Osteoblast (primary cell): ENCODE data around the gene EPHA1. TPM values are rescaled to one million over a fixed set of nuclear protein-coding genes. Genes with fewer than 3 reads are reported as not detected.

Source experiments
- DNase-seq: peaks from one replicate; pipeline ENCODE4 v3.0.0; 2011; ENCODE audit warnings: low spot score, mixed read lengths; ENCODE audit not compliant: insufficient read length; ENCODE audit errors: missing footprints
- H2AFZ ChIP-seq: 2 replicates; pipeline ENCODE4 v1.6.0; 2011; ENCODE audit warnings: mild to moderate bottlenecking, low read length
- H3K27ac ChIP-seq: 2 replicates; pipeline ENCODE4 v1.5.1; 2011; ENCODE audit warnings: mild to moderate bottlenecking, low read depth, low read length, moderate library complexity
- H3K27me3 ChIP-seq: 2 replicates; pipeline ENCODE4 v1.6.0; 2012; ENCODE audit warnings: mild to moderate bottlenecking, control low read depth, inconsistent platforms, low read length, moderate library complexity; ENCODE audit not compliant: insufficient read depth
- H3K36me3 ChIP-seq: 2 replicates; pipeline ENCODE4 v1.5.1; 2011; ENCODE audit warnings: mild to moderate bottlenecking, low read length, control low read depth, moderate library complexity; ENCODE audit not compliant: insufficient read depth
- H3K4me1 ChIP-seq: 2 replicates; pipeline ENCODE4 v1.5.1; 2011; ENCODE audit warnings: mild to moderate bottlenecking, low read length, control low read depth, moderate library complexity; ENCODE audit not compliant: insufficient read depth
- H3K4me2 ChIP-seq: 2 replicates; pipeline ENCODE4 v1.6.0; 2011; ENCODE audit warnings: mild to moderate bottlenecking, low read length; ENCODE audit not compliant: insufficient read depth
- H3K4me3 ChIP-seq: fragments of 200-600 bp; sonication (generic); 3 replicates; pipeline ENCODE4 v1.5.1; 2012; ENCODE audit warnings: mild to moderate bottlenecking, low read length, inconsistent platforms; ENCODE audit not compliant: insufficient read depth
- H3K79me2 ChIP-seq: 2 replicates; pipeline ENCODE4 v1.6.0; 2012; ENCODE audit warnings: mild to moderate bottlenecking, low read length, control low read depth, inconsistent platforms; ENCODE audit not compliant: insufficient read depth
- H3K9me3 ChIP-seq: 2 replicates; pipeline ENCODE4 v1.5.1; 2011; ENCODE audit warnings: low read depth, low read length, control low read depth
- H4K20me1 ChIP-seq: 2 replicates; pipeline ENCODE4 v1.6.0; 2012; ENCODE audit warnings: mild to moderate bottlenecking, low read length, control low read depth; ENCODE audit not compliant: insufficient read depth
- total RNA-seq: library from RNA; depleted of rRNA; stranded (reverse); fragments of >200 nt; gene quantifications from 2 replicates; pipeline ENCODE4 v1.2.3, GENCODE V29; 2012
- TF ChIP-seq, protein P1 (sequence below): IDR thresholded peaks from 2 replicates; pipeline ENCODE4 v1.5.1; 2011; ENCODE audit warnings: mild to moderate bottlenecking, low read depth, low read length, moderate library complexity; ENCODE audit errors: extremely low read depth

EPHA1 gene
- total RNA-seq, 1 donor = not detected

DNA sequence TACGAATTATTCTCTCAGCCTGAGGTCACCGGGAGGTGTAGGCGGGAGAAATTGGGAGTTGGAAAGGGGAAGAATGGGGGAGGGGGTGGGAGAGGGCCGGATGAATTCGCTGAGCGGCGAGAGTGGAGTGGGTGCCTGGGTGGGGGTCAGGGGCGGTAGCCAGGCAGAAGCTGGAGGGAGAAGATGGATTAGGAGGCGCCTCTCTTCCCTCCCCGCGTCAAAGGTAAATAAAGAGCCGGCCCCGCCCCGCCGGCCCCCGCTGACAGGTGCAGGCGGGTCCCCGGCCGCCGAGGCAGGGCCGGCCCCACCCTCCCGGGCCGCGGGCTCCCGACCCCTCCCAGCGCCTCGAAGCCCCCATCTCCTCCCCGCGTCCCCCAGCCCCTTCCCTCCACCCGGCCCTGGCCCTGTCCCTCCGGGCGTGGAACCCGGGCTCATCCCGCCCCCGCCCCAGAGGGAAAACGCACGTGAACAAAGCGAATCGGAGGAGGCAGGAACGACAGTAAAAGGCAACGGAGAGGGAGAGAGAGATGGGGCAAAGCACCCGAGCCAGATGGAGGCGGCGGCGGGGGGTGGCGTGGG, 47.0 kb downstream of the EPHA1 start:
- no peaks in the 10 kb centered on the region for H3K4me1 ChIP-seq
- peak; percentile 95 for DNase-seq
- no peak overlapping the region for H2AFZ ChIP-seq
- H3K79me2 ChIP-seq = no peaks in the 10 kb centered on the region
- H3K27me3 ChIP-seq = peaks cover 41% of the 10 kb centered on the region
- H3K4me2 ChIP-seq = peak overlapping the region; percentile 83
- H3K36me3 ChIP-seq = no peaks in the 10 kb centered on the region
- no peaks in the 10 kb centered on the region for H3K9me3 ChIP-seq
- no peaks in the 10 kb centered on the region for H4K20me1 ChIP-seq
- no peak overlapping the region for H3K27ac ChIP-seq
- peak overlapping the region; percentile 72 for H3K4me3 ChIP-seq
- TF ChIP-seq, protein P1, sequence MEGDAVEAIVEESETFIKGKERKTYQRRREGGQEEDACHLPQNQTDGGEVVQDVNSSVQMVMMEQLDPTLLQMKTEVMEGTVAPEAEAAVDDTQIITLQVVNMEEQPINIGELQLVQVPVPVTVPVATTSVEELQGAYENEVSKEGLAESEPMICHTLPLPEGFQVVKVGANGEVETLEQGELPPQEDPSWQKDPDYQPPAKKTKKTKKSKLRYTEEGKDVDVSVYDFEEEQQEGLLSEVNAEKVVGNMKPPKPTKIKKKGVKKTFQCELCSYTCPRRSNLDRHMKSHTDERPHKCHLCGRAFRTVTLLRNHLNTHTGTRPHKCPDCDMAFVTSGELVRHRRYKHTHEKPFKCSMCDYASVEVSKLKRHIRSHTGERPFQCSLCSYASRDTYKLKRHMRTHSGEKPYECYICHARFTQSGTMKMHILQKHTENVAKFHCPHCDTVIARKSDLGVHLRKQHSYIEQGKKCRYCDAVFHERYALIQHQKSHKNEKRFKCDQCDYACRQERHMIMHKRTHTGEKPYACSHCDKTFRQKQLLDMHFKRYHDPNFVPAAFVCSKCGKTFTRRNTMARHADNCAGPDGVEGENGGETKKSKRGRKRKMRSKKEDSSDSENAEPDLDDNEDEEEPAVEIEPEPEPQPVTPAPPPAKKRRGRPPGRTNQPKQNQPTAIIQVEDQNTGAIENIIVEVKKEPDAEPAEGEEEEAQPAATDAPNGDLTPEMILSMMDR = no peak

- no peak for DNase-seq
- TF ChIP-seq, protein P1 = no peak
- no peak overlapping the region for H2AFZ ChIP-seq
- H3K4me2 ChIP-seq = no peak overlapping the region
- H3K79me2 ChIP-seq = no peaks in the 10 kb centered on the region
- H3K4me3 ChIP-seq = no peak overlapping the region
- no peaks in the 10 kb centered on the region for H3K36me3 ChIP-seq
- H4K20me1 ChIP-seq = no peaks in the 10 kb centered on the region
- peaks cover 41% of the 10 kb centered on the region for H3K27me3 ChIP-seq
- no peak overlapping the region for H3K27ac ChIP-seq
- no peaks in the 10 kb centered on the region for H3K9me3 ChIP-seq
- no peaks in the 10 kb centered on the region for H3K4me1 ChIP-seq
Measured at GRCh38 chr7:143360788-143361551, 47.7 kb downstream of the EPHA1 start.

- Histone ChIP-seq H3K4me2 (no peak overlapping the region), H4K20me1 (no peaks in the 10 kb centered on the region), H2AFZ (no peak overlapping the region), H3K27ac (no peak overlapping the region), H3K36me3 (no peaks in the 10 kb centered on the region), H3K4me1 (no peaks in the 10 kb centered on the region), H3K79me2 (no peaks in the 10 kb centered on the region), H3K4me3 (no peak overlapping the region), H3K9me3 (no peaks in the 10 kb centered on the region), H3K27me3 (peaks cover 38% of the 10 kb centered on the region)
- TF ChIP-seq, protein P1 = no peak
- peak; percentile 84 for DNase-seq
Measured at GRCh38 chr7:143359771-143360353, 48.8 kb downstream of the EPHA1 start.

GRCh38 chr7:143358626-143359025, 50.0 kb downstream of the EPHA1 start:
- no peak overlapping the region for H3K27ac ChIP-seq
- H4K20me1 ChIP-seq = no peaks in the 10 kb centered on the region
- TF ChIP-seq, protein P1 = no peak
- H3K9me3 ChIP-seq = no peaks in the 10 kb centered on the region
- peak; percentile 66 for DNase-seq
- peaks cover 26% of the 10 kb centered on the region for H3K27me3 ChIP-seq
- H3K4me1 ChIP-seq = no peaks in the 10 kb centered on the region
- no peaks in the 10 kb centered on the region for H3K36me3 ChIP-seq
- H3K4me3 ChIP-seq = no peak overlapping the region
- no peak overlapping the region for H3K4me2 ChIP-seq
- no peaks in the 10 kb centered on the region for H3K79me2 ChIP-seq
- no peak overlapping the region for H2AFZ ChIP-seq
